SK-MEL-5 (cell line): ENCODE results near the gene PPP2R2B. TPM values are rescaled to one million over a fixed set of nuclear protein-coding genes. Genes with fewer than 3 reads are reported as not detected.
"Not testable (repeated sequence)": the region's sequence is repeated elsewhere in the genome, so short reads cannot be mapped to it uniquely, and the experiment has no call there.

ENCODE experiments used
- DNase-seq: peaks from one replicate; pipeline ENCODE4 v3.0.0-alpha.2; 2016; ENCODE audit warnings: low read depth, low spot score
- in situ Hi-C: cut with HindIII; loops from 2 replicates; pipeline ENCODE4 v1.10.0; 2016; ENCODE audit warnings: low sequenced_read_pairs, high pct_unique_total_duplicates, low pct_unique_long_range_greater_than_20kb
- total RNA-seq: library from RNA; depleted of rRNA; stranded (reverse); fragments of >200 nt; shearing (Covaris generic); gene quantifications from 2 replicates; pipeline ENCODE4 v1.2.3, GENCODE V29; 2014

PPP2R2B gene
- total RNA-seq, 1 experiment from 2014 or later = not detected

- in situ Hi-C loops = no loop called here
- no peak for DNase-seq
Observed at GRCh38 chr5:146624179-146624578, 254.4 kb downstream of the PPP2R2B start.

- DNase-seq = no peak
- in situ Hi-C loops = no loop called here
Observed at GRCh38 chr5:146623666-146624065, 254.9 kb downstream of the PPP2R2B start.

- in situ Hi-C loops = no loop called here
- DNase-seq = no peak
Observed at GRCh38 chr5:146623009-146623408, 255.5 kb downstream of the PPP2R2B start.

- peak; percentile 34 for DNase-seq
- in situ Hi-C loops = no loop called here
Observed at GRCh38 chr5:146622391-146622790, 256.2 kb downstream of the PPP2R2B start.

- in situ Hi-C loops = no loop called here
- no peak for DNase-seq
Observed at GRCh38 chr5:146620669-146621051, 257.9 kb downstream of the PPP2R2B start.

- no peak for DNase-seq
- in situ Hi-C loops = no loop called here
Observed at GRCh38 chr5:146620031-146620668, 258.4 kb downstream of the PPP2R2B start.

- in situ Hi-C loops = no loop called here
- DNase-seq = no peak
Observed at GRCh38 chr5:146618434-146618833, 260.1 kb downstream of the PPP2R2B start.

- in situ Hi-C loops, DNase-seq: not testable (repeated sequence)
Observed at GRCh38 chr5:146609731-146610130, 268.8 kb downstream of the PPP2R2B start.

GRCh38 chr5:146607659-146608332, 270.8 kb downstream of the PPP2R2B start:
- no peak for DNase-seq
- in situ Hi-C loops = no loop called here

GRCh38 chr5:146606893-146607292, 271.7 kb downstream of the PPP2R2B start:
- in situ Hi-C loops = no loop called here
- no peak for DNase-seq

- DNase-seq = no peak
- in situ Hi-C loops = no loop called here
Observed at GRCh38 chr5:146600376-146600775, 278.2 kb downstream of the PPP2R2B start.

GRCh38 chr5:146599261-146599660, 279.3 kb downstream of the PPP2R2B start:
- DNase-seq = no peak
- in situ Hi-C loops = no loop called here

GRCh38 chr5:146595088-146595487, 283.5 kb downstream of the PPP2R2B start:
- peak; percentile 15 for DNase-seq
- in situ Hi-C loops = no loop called here

GRCh38 chr5:146592352-146592751, 286.2 kb downstream of the PPP2R2B start:
- in situ Hi-C loops = no loop called here
- DNase-seq = no peak

- in situ Hi-C loops = no loop called here
- DNase-seq = no peak
Observed at GRCh38 chr5:146589028-146589345, 289.6 kb downstream of the PPP2R2B start.

GRCh38 chr5:146588331-146589027, 290.1 kb downstream of the PPP2R2B start:
- in situ Hi-C loops = no loop called here
- DNase-seq = no peak

GRCh38 chr5:146586752-146587151, 291.8 kb downstream of the PPP2R2B start:
- no peak for DNase-seq
- in situ Hi-C loops = no loop called here

- no peak for DNase-seq
- in situ Hi-C loops = no loop called here
Observed at GRCh38 chr5:146584750-146585149, 293.8 kb downstream of the PPP2R2B start.

GRCh38 chr5:146582051-146582596, 296.4 kb downstream of the PPP2R2B start:
- in situ Hi-C loops = no loop called here
- DNase-seq = no peak
